Peyer's patch (tissue), 4 donors: Measurements from ENCODE around the gene TTLL8. TPM values are rescaled to one million over a fixed set of nuclear protein-coding genes. Genes with fewer than 3 reads are reported as not detected.

Experiments
- DNase-seq, 3 donors: peaks; one replicate each; pipeline ENCODE4 v3.0.0-alpha.2; 2017 to 2019
- H3K27ac ChIP-seq, 4 donors: fragments of 200-600 bp; sonication (generic); one replicate each; pipeline ENCODE4 v1.5.1; 2016 to 2019
- H3K27me3 ChIP-seq, 2 donors: fragments of 200-600 bp; sonication (generic); one replicate each; pipeline ENCODE4 v1.5.1; 2019
- H3K36me3 ChIP-seq, 3 donors: fragments of 200-600 bp; sonication (generic); one replicate each; pipeline ENCODE4 v1.5.1; 2016 to 2019
- H3K4me1 ChIP-seq, 4 donors: fragments of 200-600 bp; sonication (generic); one replicate each; pipeline ENCODE4 v1.5.1; 2016 to 2019
- H3K4me3 ChIP-seq, 4 donors: fragments of 200-600 bp; sonication (generic); 1 replicate in 3 of 4; 2 replicates in 1 of 4; pipeline ENCODE4 v1.5.1; 2016 to 2019; ENCODE audit warnings: mild to moderate bottlenecking in 1 of 4
- H3K9me3 ChIP-seq, 4 donors: fragments of 200-600 bp; sonication (generic); one replicate each; pipeline ENCODE4 v1.5.1; 2016 to 2019; ENCODE audit warnings: mild to moderate bottlenecking in 1 of 4
- CTCF ChIP-seq, 6 experiments: fragments of 450-650 bp in 4 of 6; fragments of 200-600 bp in 2 of 6; sonication (generic) in 1 of 6; IDR thresholded peaks; one replicate each; pipeline ENCODE4 v1.5.1; 2017 to 2019; ENCODE audit warnings: antibody characterized with exemption in 6 of 6, mild to moderate bottlenecking in 3 of 6, moderate library complexity in 1 of 6
- POLR2A ChIP-seq, 2 donors: fragments of 450-650 bp; IDR thresholded peaks; one replicate each; pipeline ENCODE4 v1.5.1; 2017; ENCODE audit warnings: antibody characterized with exemption in 2 of 2, mild to moderate bottlenecking in 2 of 2, moderate library complexity in 2 of 2
- total RNA-seq, 4 donors: library from RNA; depleted of rRNA; stranded (reverse); fragments of >200 nt; gene quantifications; one replicate each; pipeline ENCODE4 v1.1.0, GENCODE V29; 2016

TTLL8 gene
- total RNA-seq, 4 donors from 2014 or later = not detected

- Histone ChIP-seq H3K9me3 (no peaks in the 10 kb centered on the region), H3K4me1 (no peaks in the 10 kb centered on the region), H3K27me3 (no peaks in the 10 kb centered on the region), H3K4me3 (no peak overlapping the region), H3K27ac (no peak overlapping the region), H3K36me3 (no peaks in the 10 kb centered on the region)
- no peak for DNase-seq
- TF ChIP-seq CTCF (IDR thresholded peaks at IDR 0.05) (no peak), POLR2A (IDR thresholded peaks at IDR 0.05) (no peak)
These were observed 24.2 kb upstream of the TTLL8 start for GRCh38 chr22:50082197-50082715.

- TF ChIP-seq POLR2A (IDR thresholded peaks at IDR 0.05) (no peak), CTCF (IDR thresholded peaks at IDR 0.05) (no peak)
These were observed 23.5 kb upstream of the TTLL8 start for GRCh38 chr22:50081426-50082196.

GRCh38 chr22:50080077-50080465 is 22.0 kb upstream of the TTLL8 start:
- Histone ChIP-seq H3K27me3 (no peaks in the 10 kb centered on the region), H3K9me3 (no peaks in the 10 kb centered on the region), H3K27ac (no peak overlapping the region), H3K4me1 (no peaks in the 10 kb centered on the region), H3K4me3 (no peak overlapping the region), H3K36me3 (no peaks in the 10 kb centered on the region)
- no peak for DNase-seq
- TF ChIP-seq POLR2A (IDR thresholded peaks at IDR 0.05) (no peak), CTCF (IDR thresholded peaks at IDR 0.05) (no peak)

More at GRCh38 chr22:50081426-50082196, 23.5 kb upstream of the TTLL8 start:
- DNase-seq = no peak
- H3K4me1 ChIP-seq = no peaks in the 10 kb centered on the region
- H3K4me3 ChIP-seq = no peak overlapping the region
- H3K9me3 ChIP-seq = no peaks in the 10 kb centered on the region
- no peak overlapping the region for H3K27ac ChIP-seq
- no peaks in the 10 kb centered on the region for H3K27me3 ChIP-seq
- no peaks in the 10 kb centered on the region for H3K36me3 ChIP-seq

- Histone ChIP-seq H3K9me3 (no peaks in the 10 kb centered on the region), H3K36me3 (no peaks in the 10 kb centered on the region), H3K4me1 (no peaks in the 10 kb centered on the region), H3K27me3 (no peaks in the 10 kb centered on the region), H3K27ac (no peak overlapping the region), H3K4me3 (no peak overlapping the region)
- TF ChIP-seq POLR2A (IDR thresholded peaks at IDR 0.05) (no peak), CTCF (IDR thresholded peaks at IDR 0.05) (no peak)
- DNase-seq = peak in 1 of 3 donors; percentile 62
These were observed 20.7 kb upstream of the TTLL8 start for GRCh38 chr22:50078761-50079160.

GRCh38 chr22:50078246-50078645 is 20.1 kb upstream of the TTLL8 start:
- DNase-seq = no peak

More at GRCh38 chr22:50078246-50078645, 20.1 kb upstream of the TTLL8 start:
- Histone ChIP-seq H3K4me1 (no peaks in the 10 kb centered on the region), H3K36me3 (no peaks in the 10 kb centered on the region), H3K4me3 (no peak overlapping the region), H3K27me3 (no peaks in the 10 kb centered on the region), H3K9me3 (no peaks in the 10 kb centered on the region), H3K27ac (no peak overlapping the region)
- TF ChIP-seq CTCF (IDR thresholded peaks at IDR 0.05) = no peak
- no peak for TF ChIP-seq POLR2A (IDR thresholded peaks at IDR 0.05)
